ENCODE measurements around the gene RREB1.

DNA sequence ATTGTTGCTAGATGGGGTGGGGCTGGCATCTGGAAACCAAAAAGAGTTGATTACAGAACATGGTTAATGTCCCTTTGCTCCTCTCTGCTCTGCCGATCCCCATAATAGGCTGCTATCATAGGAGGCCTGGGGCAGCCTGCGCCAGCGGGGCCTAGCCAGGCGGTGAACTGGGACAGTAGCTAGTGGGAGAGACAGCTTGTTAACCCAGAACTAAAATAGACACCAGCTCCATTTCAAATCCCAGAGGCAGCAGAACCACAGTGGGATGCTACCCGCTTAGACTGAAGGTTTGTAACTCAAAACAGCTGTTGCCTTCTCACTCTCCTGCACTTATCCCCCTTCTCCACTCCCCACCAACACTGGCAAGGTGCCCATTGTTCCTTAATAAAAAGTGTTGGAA, 106.7 kb downstream of the RREB1 start:
- TF ChIP-seq, protein P1, sequence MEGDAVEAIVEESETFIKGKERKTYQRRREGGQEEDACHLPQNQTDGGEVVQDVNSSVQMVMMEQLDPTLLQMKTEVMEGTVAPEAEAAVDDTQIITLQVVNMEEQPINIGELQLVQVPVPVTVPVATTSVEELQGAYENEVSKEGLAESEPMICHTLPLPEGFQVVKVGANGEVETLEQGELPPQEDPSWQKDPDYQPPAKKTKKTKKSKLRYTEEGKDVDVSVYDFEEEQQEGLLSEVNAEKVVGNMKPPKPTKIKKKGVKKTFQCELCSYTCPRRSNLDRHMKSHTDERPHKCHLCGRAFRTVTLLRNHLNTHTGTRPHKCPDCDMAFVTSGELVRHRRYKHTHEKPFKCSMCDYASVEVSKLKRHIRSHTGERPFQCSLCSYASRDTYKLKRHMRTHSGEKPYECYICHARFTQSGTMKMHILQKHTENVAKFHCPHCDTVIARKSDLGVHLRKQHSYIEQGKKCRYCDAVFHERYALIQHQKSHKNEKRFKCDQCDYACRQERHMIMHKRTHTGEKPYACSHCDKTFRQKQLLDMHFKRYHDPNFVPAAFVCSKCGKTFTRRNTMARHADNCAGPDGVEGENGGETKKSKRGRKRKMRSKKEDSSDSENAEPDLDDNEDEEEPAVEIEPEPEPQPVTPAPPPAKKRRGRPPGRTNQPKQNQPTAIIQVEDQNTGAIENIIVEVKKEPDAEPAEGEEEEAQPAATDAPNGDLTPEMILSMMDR (IDR thresholded peaks at IDR 0.05; ENCODE audit: insufficient read depth, low read depth, low read length), result no peak
- no peak for TF ChIP-seq EZH2 (IDR thresholded peaks at IDR 0.05; ENCODE audit: insufficient read depth, low read length)
